ENCODE results near the gene GUCD1. TPM values are rescaled to one million over a fixed set of nuclear protein-coding genes. Genes with fewer than 3 reads are reported as not detected.

The GUCD1 gene
- total and polyA plus RNA-seq, 9 of the 15 experiments (the other 6 are each of a cell fraction or from before 2014, with no cell fraction given) = 31.5 to 67.8 (median 50.3) TPM

- FAIRE-seq (no peak), DNase-seq (ENCODE audit: extremely low read depth in 1 of 4, low spot score in 3 of 4) (no peak), ATAC-seq (no peak)
- CTCF ChIA-PET (ENCODE audit: low intra/inter-chr PET ratio) = no interaction called here
- H3K4me3 ChIP-seq = no peak overlapping the region
- no peaks in the 10 kb centered on the region for H3K27me3 ChIP-seq (ENCODE audit: control insufficient read depth in 2 of 2, insufficient read depth in 2 of 2, low read length in 2 of 2)
- no peak overlapping the region for H2AFZ ChIP-seq (ENCODE audit: low read depth, low read length)
- H3K79me2 ChIP-seq (ENCODE audit: control insufficient read depth, insufficient read depth, low read length) = peaks cover 18% of the 10 kb centered on the region
- intact Hi-C loops (cut with micrococcal nuclease) (no loop called here), in situ Hi-C loops (cut with MboI) (no loop called here)
- H4K20me1 ChIP-seq (replicated peaks; ENCODE audit: control insufficient read depth, insufficient read depth, low read length) = peaks cover 7% of the 10 kb centered on the region; the same call in 1 of the 2 replicates
- POLR2A ChIA-PET = interaction anchor here (0.6 to 1.3 kb wide), 3 partner anchors 15 to 19 kb away, joined by 3 to 5 read pairs (median 3); partner anchors contain the start of gene SNRPD3
- peaks cover 71% of the 10 kb centered on the region for H3K36me3 ChIP-seq (ENCODE audit: control insufficient read depth, insufficient read depth, low read length)
- H3K27ac ChIP-seq (ENCODE audit: extremely low read depth, low read depth, low read length) = no peak overlapping the region
- H3K9ac ChIP-seq (ENCODE audit: insufficient read depth in 1 of 2, low read depth in 2 of 2, low read length in 2 of 2) = no peak overlapping the region
- WGBS (ENCODE audit: insufficient coverage, low coverage, missing lambda C conversion rate) = 95% methylated on average over 7 of the region's 7 CpGs
- no peaks in the 10 kb centered on the region for H3K9me3 ChIP-seq (replicated peaks; ENCODE audit: control insufficient read depth, insufficient read depth, low read depth, low read length)
- no peaks in the 10 kb centered on the region for H3K4me1 ChIP-seq (replicated peaks in 1 of 2; ENCODE audit: control insufficient read depth in 2 of 2, insufficient read depth in 2 of 2, low read length in 2 of 2)
- H3K4me2 ChIP-seq (ENCODE audit: insufficient read depth, low read length) = no peak overlapping the region
- TF ChIP-seq SNIP1 (IDR thresholded peaks at IDR 0.05; ENCODE audit: low read depth) (no peak), SRSF9 (IDR thresholded peaks at IDR 0.05; ENCODE audit: borderline replicate concordance, low read depth, low read length) (no peak), TCFL5 (CRISPR knock-in tag; conservative IDR thresholded peaks at IDR 0.05) (no peak), ETV6 (IDR thresholded peaks at IDR 0.05; ENCODE audit: borderline replicate concordance in 1 of 2, low read depth in 2 of 2, low read length in 1 of 2) (no peak), ETV6 (CRISPR knock-in tag; IDR thresholded peaks at IDR 0.05; ENCODE audit: borderline replicate concordance) (no peak), NFATC3 (IDR thresholded peaks at IDR 0.05) (no peak), CREM (IDR thresholded peaks at IDR 0.05; ENCODE audit: low read depth) (no peak), RBM34 (IDR thresholded peaks at IDR 0.05; ENCODE audit: borderline replicate concordance, insufficient read depth, low read length) (no peak), AFF4 (CRISPR knock-in tag; IDR thresholded peaks at IDR 0.05) (no peak), FIP1L1 (IDR thresholded peaks at IDR 0.05; ENCODE audit: low read depth, low read length, poor library complexity, severe bottlenecking) (no peak)
- no peaks in the 10 kb centered on the region for H3K9me1 ChIP-seq (ENCODE audit: control insufficient read depth, insufficient read depth, low read length)
- no TSS peak for BruUV-seq (replicated peaks)
Observed at GRCh38 chr22:24571266-24571665, 16.3 kb upstream of the GUCD1 start.
